COR-L47 (cell line): Measurements from ENCODE around the gene VASH2.
A peak's percentile ranks its signal among the peaks of the same experiment; 100 is the strongest.

Source experiments
- DNase-seq: peaks from one replicate; lab custom pipeline; 2025; lab: John Stamatoyannopoulos, UW

The VASH2 gene

GRCh38 chr1:212930986-212931678, 19.2 kb upstream of the VASH2 start:
- no peak for DNase-seq

DNA sequence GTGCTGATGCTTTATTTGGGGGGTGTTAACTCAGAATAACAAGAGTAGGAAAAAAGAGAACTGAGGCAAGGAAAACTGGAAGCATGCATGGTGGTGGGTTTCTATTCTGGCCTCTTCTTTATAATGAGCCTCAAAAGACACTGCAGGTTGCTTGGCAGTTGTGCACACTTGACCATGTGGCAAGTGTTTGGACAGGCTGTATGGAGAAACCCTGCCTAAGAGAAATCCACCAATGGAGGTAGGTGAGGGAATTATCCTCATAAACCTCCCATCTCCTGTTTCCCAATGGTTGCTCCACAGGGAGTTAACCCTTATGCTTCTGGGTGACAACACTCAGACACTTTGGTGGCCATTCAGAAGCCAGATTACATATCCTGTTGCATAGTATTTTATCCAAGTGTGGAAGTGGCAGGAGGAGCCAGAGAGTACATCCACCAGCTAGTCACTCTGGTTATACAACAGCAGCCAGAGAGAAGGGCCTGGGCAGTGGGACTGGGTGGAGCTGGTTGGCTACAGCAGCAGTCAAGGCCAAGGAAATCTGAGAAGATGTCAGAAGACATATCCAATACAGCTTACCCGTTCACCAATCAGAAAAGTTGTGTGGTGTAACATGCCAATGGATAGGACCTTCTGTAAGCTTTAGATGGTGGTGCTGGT, 16.4 kb upstream of the VASH2 start:
- no peak for DNase-seq

- DNase-seq = no peak
Measured at GRCh38 chr1:212935387-212935981, 14.9 kb upstream of the VASH2 start.

- DNase-seq = no peak
Measured at GRCh38 chr1:212937034-212937433, 13.3 kb upstream of the VASH2 start.

DNA sequence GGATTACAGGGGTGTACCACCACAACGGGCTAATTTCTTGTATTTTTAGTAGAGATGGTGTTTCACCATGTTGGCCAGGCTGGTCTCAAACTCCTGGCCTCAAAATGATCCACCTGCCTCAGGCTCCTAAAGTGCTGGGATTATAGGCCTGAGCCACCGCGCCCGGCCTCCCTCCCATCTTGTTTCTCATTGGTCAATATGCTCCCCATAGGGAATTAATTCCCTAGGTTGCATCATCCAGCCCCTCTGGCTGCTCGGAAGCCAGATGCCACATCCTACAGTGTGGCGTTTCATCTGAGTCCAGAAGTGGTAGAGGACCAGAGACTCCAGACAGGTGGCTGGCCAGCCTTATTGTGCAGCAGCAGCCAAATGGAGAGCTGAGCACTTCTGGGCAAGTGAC, 11.5 kb upstream of the VASH2 start:
- no peak for DNase-seq

- DNase-seq = no peak
Measured at GRCh38 chr1:212941452-212941851, 8.9 kb upstream of the VASH2 start.

DNA sequence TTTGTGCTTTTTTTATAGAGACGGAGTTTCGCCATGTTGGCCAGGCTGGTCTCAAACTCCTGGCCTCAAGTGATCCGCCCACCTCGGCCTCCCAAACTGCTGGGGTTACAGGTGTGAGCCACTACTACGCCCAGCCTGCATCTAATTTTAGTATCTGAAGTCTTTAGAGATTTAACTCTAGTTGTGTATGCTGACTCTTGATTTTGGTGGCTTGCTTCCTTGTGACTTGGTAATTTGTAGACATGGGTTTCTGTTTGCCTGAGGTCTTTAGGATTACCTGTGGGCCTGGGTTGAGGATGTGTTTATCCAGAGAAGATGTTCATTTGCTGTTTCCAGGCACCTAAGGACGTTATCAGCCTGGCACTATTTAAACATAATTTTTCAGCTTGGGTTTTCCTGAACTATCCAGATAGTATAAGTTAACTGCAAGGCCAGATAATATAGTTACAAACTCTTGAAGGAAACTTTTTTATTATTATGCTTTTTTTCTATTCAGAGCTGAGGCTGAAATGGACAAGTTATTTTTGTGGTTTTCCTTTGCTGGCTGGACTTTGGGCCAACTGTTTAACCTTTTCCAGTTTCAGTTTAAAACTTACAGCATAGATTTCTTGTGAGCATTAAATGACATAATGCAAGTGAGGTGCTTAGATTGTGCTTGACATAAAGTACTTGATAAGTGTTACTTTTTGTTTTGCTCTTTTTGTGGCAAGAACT, 7.5 kb upstream of the VASH2 start:
- no peak for DNase-seq

GRCh38 chr1:212943393-212943710, 7.0 kb upstream of the VASH2 start:
- DNase-seq = no peak

- DNase-seq = no peak
Measured at GRCh38 chr1:212944229-212944901, 6.0 kb upstream of the VASH2 start.

DNA sequence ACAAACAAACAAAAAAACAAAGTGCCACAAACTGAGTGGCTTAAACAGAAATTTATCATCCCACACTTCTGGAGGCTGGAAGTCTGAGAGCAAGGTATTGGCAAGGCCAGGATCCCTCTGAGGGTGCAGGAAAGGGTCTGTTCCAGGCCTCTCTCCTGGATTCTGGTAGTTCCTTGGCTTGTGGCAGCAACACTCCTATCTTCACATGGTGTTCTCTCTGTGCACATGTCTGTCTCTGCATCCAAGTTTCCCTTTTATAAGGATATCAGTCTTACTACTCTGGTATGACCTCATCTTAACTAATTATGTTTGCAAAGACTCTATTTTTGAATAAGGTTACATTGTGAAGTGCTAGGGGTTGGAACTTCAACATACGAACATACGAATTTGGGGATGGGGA, 5.3 kb upstream of the VASH2 start:
- DNase-seq = no peak

- no peak for DNase-seq
Measured at GRCh38 chr1:212945463-212946160, 4.7 kb upstream of the VASH2 start.

- DNase-seq = no peak
Measured at GRCh38 chr1:212946872-212947271, 3.5 kb upstream of the VASH2 start.

DNA sequence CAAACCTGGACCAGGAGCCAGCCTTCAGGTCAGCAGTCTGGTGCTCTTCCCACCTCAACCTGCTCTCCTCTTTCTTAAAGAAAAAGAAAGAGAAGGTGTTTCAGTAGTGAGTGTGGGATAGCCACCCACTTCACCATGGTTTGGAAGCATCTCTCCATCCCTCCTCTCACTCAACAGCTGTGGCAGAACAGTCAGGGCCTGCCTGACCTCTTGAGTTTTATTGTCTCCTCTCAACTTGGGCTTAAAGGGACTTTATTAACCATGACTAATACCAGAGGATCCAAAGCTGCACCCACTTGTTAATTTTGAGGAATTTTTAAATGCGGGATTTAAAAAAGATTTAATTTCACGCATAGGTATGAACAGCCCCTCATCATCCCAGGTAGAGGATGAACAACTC, 570 bp upstream of the VASH2 start:
- DNase-seq = no peak

DNA sequence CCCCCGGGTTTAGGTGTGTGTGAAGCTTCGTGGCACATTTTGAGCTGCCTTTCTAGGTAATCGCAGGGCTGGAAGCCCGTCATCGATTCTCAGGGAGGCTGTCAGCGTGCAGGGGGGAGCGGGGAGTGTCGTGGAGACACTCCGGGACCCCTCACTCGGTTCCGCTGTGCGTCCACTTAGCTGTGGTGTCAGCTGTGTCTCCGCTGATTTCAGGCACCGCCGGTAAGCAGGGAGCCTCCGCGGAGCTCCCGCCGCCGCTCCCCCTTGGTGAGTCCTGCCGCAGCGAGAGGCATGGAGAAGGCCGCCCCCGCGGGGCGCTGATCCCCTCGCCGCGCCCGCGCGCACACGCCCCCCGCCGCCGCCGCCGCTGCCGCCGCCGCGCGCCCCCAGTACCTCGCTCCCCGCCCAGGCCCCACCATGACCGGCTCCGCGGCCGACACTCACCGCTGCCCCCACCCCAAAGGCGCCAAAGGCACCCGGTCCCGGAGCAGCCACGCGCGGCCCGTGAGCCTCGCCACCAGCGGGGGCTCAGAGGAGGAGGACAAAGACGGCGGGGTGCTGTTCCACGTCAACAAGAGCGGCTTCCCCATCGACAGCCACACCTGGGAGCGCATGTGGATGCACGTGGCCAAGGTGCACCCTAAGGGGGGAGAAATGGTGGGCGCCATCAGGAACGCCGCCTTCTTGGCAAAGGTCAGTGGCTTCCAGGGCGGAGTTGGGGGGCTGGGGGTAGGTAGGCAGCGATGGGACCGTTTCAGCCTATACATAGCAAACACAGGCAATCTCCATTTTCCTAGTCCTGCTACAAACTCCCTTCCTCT, 995 bp downstream of the VASH2 start:
- DNase-seq = peak; percentile 7

DNA sequence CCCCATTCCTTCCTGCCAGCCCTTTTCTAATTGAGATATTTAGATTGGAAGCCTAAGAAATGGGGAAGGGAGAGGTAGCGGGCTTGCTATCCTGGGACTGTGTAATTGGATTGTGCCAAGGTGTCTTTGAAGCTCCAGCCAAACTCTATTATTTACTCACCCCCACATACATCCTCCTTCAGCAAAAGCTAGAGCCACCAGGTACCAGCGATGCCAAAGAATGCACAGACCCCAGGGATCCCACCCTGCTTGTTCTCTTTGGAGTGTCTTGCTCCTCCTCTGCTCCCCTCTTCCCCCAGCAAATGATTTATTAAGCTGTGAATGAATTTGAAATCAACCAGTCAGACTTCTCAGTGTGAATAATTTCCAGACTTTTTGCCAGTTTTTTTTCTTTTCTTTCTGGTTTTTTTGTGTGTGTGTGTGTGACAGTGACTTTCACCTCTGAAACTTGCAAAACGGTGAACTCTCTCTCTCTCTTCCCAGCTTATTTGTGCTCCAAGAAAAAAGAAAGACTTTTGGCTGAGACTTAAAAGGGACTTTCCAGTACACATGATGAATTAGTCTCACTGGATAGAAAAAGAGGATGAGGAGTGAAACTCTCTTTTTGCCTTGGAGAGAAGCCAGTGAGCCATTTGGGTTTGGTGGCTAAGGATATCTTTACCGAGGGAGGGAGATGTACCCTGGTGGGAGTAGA, 1.8 kb downstream of the VASH2 start:
- no peak for DNase-seq

DNA sequence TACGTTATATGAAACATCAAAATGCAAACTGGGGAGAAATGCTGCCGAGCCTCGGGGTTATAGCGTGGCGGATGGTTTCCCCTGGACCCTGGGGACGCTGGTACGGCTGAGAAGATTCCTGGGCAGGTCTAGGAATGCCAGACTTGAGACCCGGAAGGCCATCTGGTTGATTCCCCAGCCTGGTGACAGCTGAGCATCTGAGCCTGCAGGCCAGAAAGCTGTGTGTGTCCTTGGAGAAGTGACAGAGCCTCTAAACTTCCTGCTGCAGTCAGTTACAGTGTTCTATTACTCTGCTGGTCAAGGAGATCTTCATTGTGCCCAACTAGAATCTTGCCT, 2.3 kb downstream of the VASH2 start:
- no peak for DNase-seq

- no peak for DNase-seq
Measured at GRCh38 chr1:212953321-212953720, 3.0 kb downstream of the VASH2 start.

DNA sequence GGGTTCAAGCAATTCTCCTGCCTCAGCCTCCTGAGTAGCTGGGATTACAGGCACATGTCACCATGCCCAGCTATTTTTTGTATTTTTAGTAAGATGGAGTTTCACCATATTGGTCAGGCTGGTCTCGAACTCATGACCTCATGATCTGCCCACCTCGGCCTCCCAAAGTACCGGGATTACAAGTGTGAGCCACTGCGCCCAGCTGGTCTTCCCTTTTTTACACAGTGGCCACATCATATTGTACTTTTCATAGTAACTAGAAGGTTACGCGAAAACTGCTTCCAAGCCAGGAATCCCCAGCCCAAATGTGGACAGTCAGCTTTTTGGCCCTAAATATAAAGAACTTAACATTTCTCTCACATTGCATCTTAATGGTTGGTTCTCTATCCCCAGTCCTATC, 4.2 kb downstream of the VASH2 start:
- DNase-seq = no peak

DNA sequence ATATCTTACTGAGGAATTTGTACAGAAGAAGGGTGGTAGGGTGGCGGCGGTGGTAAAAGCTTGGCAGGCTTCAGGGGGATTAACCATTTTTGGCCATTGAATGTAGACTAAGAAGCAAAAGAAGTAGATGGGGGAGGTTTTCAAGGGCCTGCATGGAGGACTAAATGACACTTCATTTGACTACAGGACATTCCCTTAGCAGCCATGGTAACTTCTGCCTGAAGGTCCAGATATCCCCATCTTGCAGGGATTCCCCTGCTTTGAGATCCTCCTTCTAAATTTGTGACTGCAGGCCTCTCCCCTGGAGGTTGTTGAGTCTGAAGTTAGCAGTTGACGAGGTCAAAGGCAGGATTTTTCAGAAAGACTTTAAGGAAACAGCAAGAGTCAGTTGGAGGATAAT, 4.8 kb downstream of the VASH2 start:
- no peak for DNase-seq

GRCh38 chr1:212955961-212956620, 5.8 kb downstream of the VASH2 start:
- no peak for DNase-seq
